Measurements from ENCODE around the gene PREPL.
"Not testable (repeated sequence)": the region's sequence is repeated elsewhere in the genome, so short reads cannot be mapped to it uniquely, and the experiment has no call there.

Gene PREPL

GRCh38 chr2:44361330-44362206 lies at the start of gene PREPL, which contains the start of gene CAMKMT:
Gene PREPL, minus strand, starts transcription at chr2:44361494. Its CDS starts 15,152 bp downstream, at chr2:44346342.
Gene CAMKMT, plus strand, starts transcription at chr2:44361947.
- peak; percentile 98 for DNase-seq (ENCODE audit: low spot score)

GRCh38 chr2:44398243-44398897 lies 37.1 kb upstream of the PREPL start:
- DNase-seq (ENCODE audit: low spot score), result no peak

- no peak for DNase-seq (ENCODE audit: low spot score)
Measured at GRCh38 chr2:44397447-44398175, 36.3 kb upstream of the PREPL start.

GRCh38 chr2:44392338-44392943 lies 31.1 kb upstream of the PREPL start:
- peak; percentile 31 for DNase-seq (ENCODE audit: low spot score)

GRCh38 chr2:44389895-44390294 lies 28.6 kb upstream of the PREPL start:
- no peak for DNase-seq (ENCODE audit: low spot score)

GRCh38 chr2:44388877-44389276 lies 27.6 kb upstream of the PREPL start:
- no peak for DNase-seq (ENCODE audit: low spot score)

GRCh38 chr2:44385226-44385625 lies 23.9 kb upstream of the PREPL start:
- not testable (repeated sequence) for DNase-seq (ENCODE audit: low spot score)

- no peak for DNase-seq (ENCODE audit: low spot score)
Measured at GRCh38 chr2:44377486-44377885, 16.2 kb upstream of the PREPL start.

- DNase-seq (ENCODE audit: low spot score), result no peak
Measured at GRCh38 chr2:44372246-44372645, 11.0 kb upstream of the PREPL start.

GRCh38 chr2:44371445-44371844 lies 10.2 kb upstream of the PREPL start:
- no peak for DNase-seq (ENCODE audit: low spot score)

- DNase-seq (ENCODE audit: low spot score), result no peak
Measured at GRCh38 chr2:44369392-44369791, 8.1 kb upstream of the PREPL start.

GRCh38 chr2:44367591-44367990 lies 6.3 kb upstream of the PREPL start:
- DNase-seq (ENCODE audit: low spot score), result no peak

GRCh38 chr2:44364604-44365003 lies 3.3 kb upstream of the PREPL start:
- DNase-seq (ENCODE audit: low spot score), result no peak

- peak; percentile 52 for DNase-seq (ENCODE audit: low spot score)
Measured at GRCh38 chr2:44362207-44363015, 1.1 kb upstream of the PREPL start.

- DNase-seq (ENCODE audit: low spot score), result peak; percentile 65
Measured at GRCh38 chr2:44360749-44361329, 455 bp downstream of the PREPL start.

GRCh38 chr2:44358503-44358902 lies 2.8 kb downstream of the PREPL start:
- DNase-seq (ENCODE audit: low spot score), result peak; percentile 84

GRCh38 chr2:44354761-44355160 lies 6.5 kb downstream of the PREPL start:
- DNase-seq (ENCODE audit: low spot score), result no peak

GRCh38 chr2:44352510-44352909 lies 8.8 kb downstream of the PREPL start:
- no peak for DNase-seq (ENCODE audit: low spot score)

- DNase-seq (ENCODE audit: low spot score), result no peak
Measured at GRCh38 chr2:44351676-44352075, 9.6 kb downstream of the PREPL start.

- DNase-seq (ENCODE audit: low spot score), result no peak
Measured at GRCh38 chr2:44351088-44351487, 10.2 kb downstream of the PREPL start.

GRCh38 chr2:44349506-44349905 lies 11.8 kb downstream of the PREPL start:
- DNase-seq (ENCODE audit: low spot score), result no peak

Data from SW480 (cell line).